Measurements from ENCODE around the gene EDC3.
A peak's percentile ranks its signal among the peaks of the same experiment; 100 is the strongest.

GRCh38 chr15:74725845-74726773 lies 30.3 kb upstream of the EDC3 start:
- TF ChIP-seq CTCF (IDR thresholded peaks at IDR 0.05) (peak; percentile 34), ZFX (IDR thresholded peaks at IDR 0.05; ENCODE audit: borderline replicate concordance) (no peak)

All from 22Rv1 (cell line).